H1 (cell line): ENCODE results near the gene PPP1R11. TPM values are rescaled to one million over a fixed set of nuclear protein-coding genes. Genes with fewer than 3 reads are reported as not detected.

Experiments used
- CTCF ChIA-PET: fragments of 300-600 bp; sonication (Branson Sonifier 250); formaldehyde crosslinking; loops from one replicate; lab custom pipeline; 2021; ENCODE audit not compliant: partially characterized antibody; lab: Charles Lee
- POLR2A ChIA-PET: fragments of 300-600 bp; sonication (Branson Sonifier 250); formaldehyde crosslinking; loops from one replicate; lab custom pipeline; 2021; ENCODE audit warnings: inconsistent platforms; ENCODE audit not compliant: partially characterized antibody; lab: Charles Lee
- DNase-seq, 2 experiments: peaks; one replicate each; pipeline versions ENCODE4 v3.0.0 to v3.0.0-alpha.2; 2010 to 2022; ENCODE audit warnings: low spot score in 2 of 2, low read depth in 1 of 2, mixed read lengths in 1 of 2
- FAIRE-seq: peaks from 2 replicates; lab custom pipeline; 2011; peaks lifted over from hg19 to GRCh38; lab: Jason Lieb, UNC
- H2AFZ ChIP-seq: 2 replicates; pipeline ENCODE4 v1.8.1; 2012; ENCODE audit warnings: low read length, inconsistent platforms
- H2AK5ac ChIP-seq: 2 replicates; pipeline ENCODE4 v1.6.1; 2013; ENCODE audit warnings: low read depth, low read length
- H2BK120ac ChIP-seq: replicated peaks from 2 replicates; pipeline ENCODE3; 2013; ENCODE audit warnings: low read depth, low read length, inconsistent platforms
- H2BK12ac ChIP-seq: 2 replicates; pipeline ENCODE4 v1.6.1; 2013; ENCODE audit warnings: low read depth, low read length
- H2BK15ac ChIP-seq: 2 replicates; pipeline ENCODE4 v1.6.1; 2013; ENCODE audit warnings: low read length
- H2BK20ac ChIP-seq: 2 replicates; pipeline ENCODE4 v1.6.1; 2013; ENCODE audit warnings: low read length
- H2BK5ac ChIP-seq: 2 replicates; pipeline ENCODE4 v1.6.1; 2013; ENCODE audit warnings: low read depth, low read length
- H3K14ac ChIP-seq: 2 replicates; pipeline ENCODE4 v1.6.1; 2013; ENCODE audit warnings: inconsistent platforms; ENCODE audit not compliant: insufficient read length
- H3K18ac ChIP-seq: 2 replicates; pipeline ENCODE4 v1.6.1; 2013; ENCODE audit warnings: low read length; ENCODE audit errors: extremely low read depth
- H3K23ac ChIP-seq: 2 replicates; pipeline ENCODE4 v1.6.1; 2013; ENCODE audit warnings: inconsistent platforms; ENCODE audit not compliant: insufficient read length
- H3K23me2 ChIP-seq: 2 replicates; pipeline ENCODE4 v1.6.1; 2013; ENCODE audit warnings: low read depth, low read length
- H3K27ac ChIP-seq: 2 replicates; pipeline ENCODE4 v1.6.1; 2011; ENCODE audit warnings: low read depth, low read length, inconsistent platforms
- H3K27me3 ChIP-seq, 4 experiments: replicated peaks in 1 of 4; 1 replicate in 1 of 4; 2 replicates in 3 of 4; pipeline versions ENCODE4 v1.6.1 to v1.8.1; 2011 to 2013; ENCODE audit warnings: low read length in 3 of 4, mild to moderate bottlenecking in 3 of 4, inconsistent platforms in 2 of 4, mixed read lengths in 2 of 4, moderate library complexity in 1 of 4; ENCODE audit not compliant: control insufficient read depth in 3 of 4, insufficient read depth in 3 of 4; ENCODE audit errors: extremely low read depth in 1 of 4
- H3K36me3 ChIP-seq, 4 experiments: 2 replicates each; pipeline versions ENCODE4 v1.6.1 to v1.8.1; 2011 to 2013; ENCODE audit warnings: mild to moderate bottlenecking in 4 of 4, low read length in 3 of 4, moderate library complexity in 2 of 4, control low read depth in 1 of 4, inconsistent platforms in 1 of 4; ENCODE audit not compliant: insufficient read depth in 4 of 4, control insufficient read depth in 2 of 4
- H3K4ac ChIP-seq: replicated peaks from 2 replicates; pipeline ENCODE3; 2013; ENCODE audit warnings: low read length, low read depth, mixed read lengths, inconsistent platforms; ENCODE audit not compliant: insufficient read length
- H3K4me1 ChIP-seq, 4 experiments: replicated peaks in 1 of 4; 1 replicate in 1 of 4; 2 replicates in 3 of 4; pipeline versions ENCODE4 v1.6.1 to v1.8.1; 2011 to 2013; ENCODE audit warnings: low read length in 3 of 4, inconsistent platforms in 2 of 4, mixed read lengths in 1 of 4; ENCODE audit not compliant: insufficient read depth in 4 of 4, control insufficient read depth in 3 of 4
- H3K4me2 ChIP-seq, 2 experiments: 2 replicates each; pipeline versions ENCODE4 v1.6.1 to v1.8.1; 2011 to 2013; ENCODE audit warnings: low read depth in 2 of 2, low read length in 2 of 2, control low read depth in 1 of 2, inconsistent platforms in 1 of 2, mild to moderate bottlenecking in 1 of 2; ENCODE audit not compliant: insufficient read depth in 1 of 2
- H3K4me3 ChIP-seq, 4 experiments: fragments of 200-600, 300-600 bp in 1 of 4; sonication (generic), shearing (Covaris generic), sonication (Bioruptor Twin) in 1 of 4; 2 replicates each; pipeline versions ENCODE4 v1.5.1 to v1.8.1; 2011 to 2016; ENCODE audit warnings: low read length in 4 of 4, low read depth in 3 of 4, control low read depth in 2 of 4, inconsistent platforms in 2 of 4, mild to moderate bottlenecking in 2 of 4, mixed read lengths in 1 of 4, moderate library complexity in 1 of 4; ENCODE audit not compliant: insufficient read depth in 2 of 4; ENCODE audit errors: extremely low read depth in 1 of 4
- H3K56ac ChIP-seq: replicated peaks from 2 replicates; pipeline ENCODE3; 2013; ENCODE audit warnings: low read depth, mild to moderate bottlenecking, mixed read lengths, low read length, inconsistent platforms; ENCODE audit not compliant: insufficient read length
- H3K79me1 ChIP-seq: 2 replicates; pipeline ENCODE4 v1.6.1; 2013; ENCODE audit warnings: low read depth, low read length, control low read depth
- H3K79me2 ChIP-seq, 2 experiments: 2 replicates each; pipeline versions ENCODE4 v1.6.1 to v1.8.1; 2012 to 2013; ENCODE audit warnings: low read length in 2 of 2, mild to moderate bottlenecking in 2 of 2, inconsistent platforms in 1 of 2; ENCODE audit not compliant: insufficient read depth in 2 of 2, control insufficient read depth in 1 of 2
- H3K9ac ChIP-seq, 4 experiments: replicated peaks in 1 of 4; 1 replicate in 1 of 4; 2 replicates in 3 of 4; pipeline versions ENCODE4 v1.6.1 to v1.8.1; 2011 to 2013; ENCODE audit warnings: low read depth in 3 of 4, low read length in 3 of 4, control low read depth in 2 of 4, mild to moderate bottlenecking in 2 of 4, moderate library complexity in 2 of 4, inconsistent platforms in 1 of 4; ENCODE audit errors: extremely low read depth in 1 of 4
- H3K9me3 ChIP-seq, 2 experiments: 2 replicates each; pipeline versions ENCODE4 v1.6.1 to v1.8.1; 2012 to 2013; ENCODE audit warnings: mild to moderate bottlenecking in 2 of 2, moderate library complexity in 2 of 2, control low read depth in 1 of 2, inconsistent platforms in 1 of 2, low read depth in 1 of 2, low read length in 1 of 2, mixed read lengths in 1 of 2; ENCODE audit not compliant: insufficient read depth in 2 of 2
- H4K20me1 ChIP-seq, 2 experiments: replicated peaks in 1 of 2; 2 replicates each; pipeline versions ENCODE3 to v1.8.1; 2011 to 2013; ENCODE audit warnings: inconsistent platforms in 2 of 2, low read length in 2 of 2, mild to moderate bottlenecking in 1 of 2; ENCODE audit not compliant: insufficient read depth in 2 of 2, control insufficient read depth in 1 of 2
- H4K5ac ChIP-seq: 2 replicates; pipeline ENCODE4 v1.6.1; 2013; ENCODE audit warnings: low read length, low read depth, mixed read lengths, inconsistent platforms; ENCODE audit not compliant: insufficient read length
- H4K8ac ChIP-seq: 2 replicates; pipeline ENCODE4 v1.8.0; 2013; ENCODE audit warnings: mild to moderate bottlenecking, moderate library complexity, low read length, inconsistent platforms; ENCODE audit not compliant: insufficient read depth; ENCODE audit errors: extremely low read depth
- H4K91ac ChIP-seq: replicated peaks from 2 replicates; pipeline ENCODE3; 2013; ENCODE audit warnings: low read length, mixed read lengths, inconsistent platforms; ENCODE audit not compliant: insufficient read length
- ASH2L ChIP-seq: fragments of 200-600, 300-600 bp; sonication (generic); IDR thresholded peaks from one replicate; pipeline ENCODE4 v1.7.1; 2017; ENCODE audit warnings: low read length
- ATF2 ChIP-seq: IDR thresholded peaks from 2 replicates; pipeline ENCODE4 v1.6.1; 2012; ENCODE audit warnings: low read length, inconsistent platforms
- BACH1 ChIP-seq: IDR thresholded peaks from 2 replicates; pipeline ENCODE4 v1.6.1; 2012; ENCODE audit warnings: low read length, improper control_type of control experiment
- BRCA1 ChIP-seq: IDR thresholded peaks from 2 replicates; pipeline ENCODE4 v1.6.1; 2012; ENCODE audit warnings: low read depth, low read length, improper control_type of control experiment
- CTCF ChIP-seq, 3 experiments: IDR thresholded peaks; 1 replicate in 2 of 3; 2 replicates in 1 of 3; pipeline versions ENCODE4 v1.5.1 to v1.6.1; 2011; ENCODE audit warnings: low read length in 3 of 3, mild to moderate bottlenecking in 3 of 3, inconsistent platforms in 2 of 3, low read depth in 1 of 3, moderate library complexity in 1 of 3; ENCODE audit not compliant: insufficient read depth in 1 of 3; ENCODE audit errors: control extremely low read depth in 1 of 3
- JUN ChIP-seq: IDR thresholded peaks from 2 replicates; pipeline ENCODE4 v1.6.1; 2011; ENCODE audit warnings: low read depth, mild to moderate bottlenecking, improper control_type of control experiment, low read length
- KDM5A ChIP-seq: fragments of 200-600 bp; IDR thresholded peaks from 2 replicates; pipeline ENCODE4 v1.7.1; 2012; ENCODE audit warnings: mild to moderate bottlenecking, low read length, inconsistent platforms, mixed read lengths
- MAFK ChIP-seq: IDR thresholded peaks from 2 replicates; pipeline ENCODE4 v1.6.1; 2012; ENCODE audit warnings: low read depth, mild to moderate bottlenecking, improper control_type of control experiment, low read length
- WGBS, 2 experiments: shearing (Covaris generic) in 1 of 2; methylation state at CpG; one replicate each; pipeline versions ENCODE4 v1.1.6 to v1.1.7; 2013 to 2015; ENCODE audit warnings: low lambda C conversion rate in 2 of 2, mixed read lengths in 2 of 2, inconsistent platforms in 1 of 2, low coverage in 1 of 2, missing lambda C conversion rate in 1 of 2; ENCODE audit not compliant: insufficient replicate concordance in 2 of 2, insufficient coverage in 1 of 2, insufficient read length in 1 of 2; ENCODE audit errors: extremely low coverage in 1 of 2, missing lambda C conversion rate in 1 of 2; 5-methylcytosine and 5-hydroxymethylcytosine counted together
- polyA plus RNA-seq, 7 experiments: library from polyadenylated mRNA; depleted of rRNA in 3 of 7; stranded (reverse) in 5 of 7; unstranded in 2 of 7; fragments of >200 nt in 5 of 7; fragments of 200-250 nt in 2 of 7; gene quantifications; 1 replicate in 5 of 7; 2 replicates in 1 of 7; 4 replicates in 1 of 7; pipeline versions ENCODE4 v1.2.1 to v1.2.3, GENCODE V29; 2011 to 2013; ENCODE audit warnings: missing spikeins in 2 of 7, mixed read lengths in 2 of 7
- total RNA-seq: library from RNA; stranded (reverse); fragmentation: NEBNext Ultra II Directional; extraction: Animal tissue kit (Norgen Biotek cat#: 25700); gene quantifications from 2 replicates; pipeline ENCODE4 v1.2.1, GENCODE V29; 2021

The PPP1R11 gene
- total and polyA plus RNA-seq, 2 of the 8 experiments (the other 6 are each of a cell fraction or from before 2014, with no cell fraction given) = 26.1 to 32.8 TPM

GRCh38 chr6:30112402-30112994, 45.5 kb downstream of the PPP1R11 start:
- Histone ChIP-seq H3K14ac (no peak overlapping the region), H4K20me1 (no peaks in the 10 kb centered on the region), H3K4me2 (no peak overlapping the region), H2BK120ac (no peak overlapping the region), H3K4me1 (no peaks in the 10 kb centered on the region), H3K79me1 (no peaks in the 10 kb centered on the region), H4K8ac (no peak overlapping the region), H2BK20ac (no peak overlapping the region), H3K9ac (no peak overlapping the region), H3K56ac (no peak overlapping the region), H3K27me3 (peaks cover 0 to 13% (median 7%) of the 10 kb centered on the region in 4 experiments; a peak in 5 of 7 replicates), H4K5ac (no peak overlapping the region), H2BK15ac (no peak overlapping the region), H4K91ac (no peak overlapping the region), H3K9me3 (no peaks in the 10 kb centered on the region), H3K36me3 (no peaks in the 10 kb centered on the region), H2AK5ac (no peak overlapping the region), H3K23ac (no peak overlapping the region), H3K4ac (no peak overlapping the region), H2AFZ (no peak overlapping the region), H3K4me3 (no peak overlapping the region), H3K27ac (no peak overlapping the region), H3K18ac (no peak overlapping the region), H3K23me2 (no peaks in the 10 kb centered on the region), H2BK12ac (no peak overlapping the region), H3K79me2 (no peaks in the 10 kb centered on the region), H2BK5ac (no peak overlapping the region)
- TF ChIP-seq KDM5A = no peak
- no peak for TF ChIP-seq JUN
- no peak for TF ChIP-seq BACH1
- TF ChIP-seq ATF2 = no peak
- no peak for TF ChIP-seq MAFK
- TF ChIP-seq ASH2L = no peak
- no peak for TF ChIP-seq BRCA1
- no peak for TF ChIP-seq CTCF (IDR thresholded peaks at IDR 0.05; ENCODE audit: control extremely low read depth in 1 of 3, insufficient read depth in 1 of 3, low read depth in 1 of 3, low read length in 3 of 3)
- WGBS, 2 experiments = 92% methylated on average over 10 of the region's 10 CpGs; no CpG with 5 or more reads in 1 of the 2 experiments
- no peak for DNase-seq
- FAIRE-seq = no peak
- ChIA-PET POLR2A (interaction anchor here (1.6 kb wide), 1 partner anchor 11 kb away, joined by 4 read pairs; no protein-coding TSS in a partner anchor), CTCF (interaction anchor here (1.6 to 3.6 kb wide), 5 partner anchors 9 to 19 kb away, joined by 4 to 23 read pairs (median 12); no protein-coding TSS in a partner anchor)
